Muscle layer of colon (tissue), 2 donors: ENCODE measurements around the gene BRD4.

Experiments
- H3K27ac ChIP-seq: one replicate; pipeline ENCODE4 v1.7.0; 2013; ENCODE audit warnings: low read depth, mild to moderate bottlenecking, low read length, moderate library complexity
- H3K27me3 ChIP-seq, 2 donors: one replicate each; pipeline ENCODE4 v1.7.0; 2013; ENCODE audit warnings: low read length in 2 of 2, mild to moderate bottlenecking in 2 of 2; ENCODE audit not compliant: insufficient read depth in 2 of 2, control insufficient read depth in 1 of 2
- H3K36me3 ChIP-seq: one replicate; pipeline ENCODE4 v1.7.0; 2013; ENCODE audit warnings: mild to moderate bottlenecking, low read length; ENCODE audit not compliant: insufficient read depth
- H3K4me1 ChIP-seq: one replicate; pipeline ENCODE4 v1.7.0; 2013; ENCODE audit warnings: mild to moderate bottlenecking, low read length; ENCODE audit not compliant: insufficient read depth
- H3K4me3 ChIP-seq, 2 donors: one replicate each; pipeline ENCODE4 v1.7.0; 2013; ENCODE audit warnings: low read length in 2 of 2, low read depth in 1 of 2, mild to moderate bottlenecking in 1 of 2, moderate library complexity in 1 of 2
- H3K9ac ChIP-seq: one replicate; pipeline ENCODE4 v1.7.0; 2013; ENCODE audit warnings: low read length
- H3K9me3 ChIP-seq: one replicate; pipeline ENCODE4 v1.7.0; 2013; ENCODE audit warnings: mild to moderate bottlenecking, low read length
- donor health status: abdominal sarcoma.
- donor health status: Adenocarcinoma of cecum.

The BRD4 gene

GRCh38 chr19:15285896-15286591 is 46.3 kb downstream of the BRD4 start:
- no peak overlapping the region for H3K27ac ChIP-seq
- no peaks in the 10 kb centered on the region for H3K9me3 ChIP-seq
- peaks cover 92% of the 10 kb centered on the region for H3K4me1 ChIP-seq
- H3K27me3 ChIP-seq, result no peaks in the 10 kb centered on the region
- H3K9ac ChIP-seq, result no peak overlapping the region
- no peak overlapping the region for H3K4me3 ChIP-seq
- no peaks in the 10 kb centered on the region for H3K36me3 ChIP-seq

DNA sequence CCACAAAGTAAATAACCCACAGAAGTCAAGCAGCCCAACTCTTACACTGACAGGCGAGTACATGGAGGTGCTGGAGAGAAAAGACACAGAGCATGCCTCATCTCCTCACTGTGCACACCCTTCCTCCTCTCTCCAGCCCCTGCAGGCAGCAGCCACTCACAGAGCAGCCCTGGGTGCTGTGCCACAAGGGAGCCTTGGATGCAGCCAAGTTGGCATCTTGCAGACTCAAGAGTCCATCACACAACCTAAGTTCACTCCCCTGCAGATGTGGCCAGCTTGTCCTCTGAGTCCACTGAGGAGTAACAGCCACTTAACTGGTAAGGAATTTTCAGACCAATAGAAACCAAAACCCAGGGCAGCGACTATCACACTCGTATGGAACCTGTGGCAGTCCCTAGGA is 47.4 kb downstream of the BRD4 start:
- Histone ChIP-seq H3K36me3 (no peaks in the 10 kb centered on the region), H3K27me3 (no peaks in the 10 kb centered on the region), H3K27ac (no peak overlapping the region), H3K4me1 (peaks cover 92% of the 10 kb centered on the region), H3K9ac (no peak overlapping the region), H3K9me3 (no peaks in the 10 kb centered on the region), H3K4me3 (no peak overlapping the region)

DNA sequence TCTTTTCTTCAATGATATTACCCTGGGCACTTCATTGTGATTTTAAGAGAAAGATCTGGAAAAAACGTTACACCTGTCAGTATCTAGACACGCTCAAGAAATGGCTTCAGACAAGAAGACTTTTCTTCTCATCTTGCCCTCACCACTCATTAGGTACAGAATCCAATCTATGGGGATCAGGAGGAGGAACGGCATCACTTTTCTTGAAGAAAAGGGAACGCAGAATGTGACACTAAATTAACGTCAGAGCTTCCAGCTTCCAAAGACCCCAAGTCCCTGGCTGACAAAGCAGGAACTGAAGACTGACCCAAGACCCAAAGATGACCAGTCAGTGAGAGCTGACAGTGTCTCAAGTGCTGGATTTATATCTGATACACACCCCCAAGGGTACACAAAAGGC is 48.2 kb downstream of the BRD4 start:
- Histone ChIP-seq H3K27me3 (no peaks in the 10 kb centered on the region), H3K36me3 (no peaks in the 10 kb centered on the region), H3K9me3 (no peaks in the 10 kb centered on the region), H3K27ac (no peak overlapping the region), H3K9ac (no peak overlapping the region), H3K4me3 (no peak overlapping the region), H3K4me1 (peaks cover 96% of the 10 kb centered on the region)

DNA sequence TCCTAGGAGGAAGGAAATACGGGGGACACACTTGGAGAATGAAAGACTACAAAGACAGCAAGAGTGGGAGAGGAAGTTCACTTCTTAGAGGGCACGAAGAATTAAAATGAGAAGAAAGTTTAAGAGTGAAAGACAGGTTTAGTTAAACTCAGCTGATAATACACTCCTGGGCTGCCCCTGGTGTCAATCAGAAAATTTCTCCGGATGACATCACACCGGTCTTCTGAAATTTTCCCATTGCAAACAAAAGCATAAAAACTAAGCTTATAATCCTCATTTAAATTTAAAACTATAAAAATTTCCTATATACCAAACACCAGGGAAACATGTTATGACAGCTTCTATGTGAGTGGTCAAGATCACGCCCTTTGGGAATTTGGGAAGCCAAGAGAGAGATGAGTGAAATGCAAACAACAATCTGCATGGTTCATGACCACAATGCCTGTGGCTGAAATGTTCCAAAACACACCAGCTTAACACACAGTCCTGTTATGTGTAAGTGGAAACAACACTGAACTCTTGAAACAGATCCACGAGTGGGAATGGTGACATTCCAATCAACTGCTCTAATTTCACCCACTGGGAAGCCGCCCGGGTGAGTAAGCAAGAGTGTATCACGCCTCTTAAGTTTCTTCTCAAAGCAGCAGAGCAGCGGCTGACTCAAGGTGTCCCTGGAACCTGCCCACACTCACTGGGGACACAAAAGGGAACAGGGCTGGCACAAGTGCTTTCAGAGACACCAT is 49.0 kb downstream of the BRD4 start:
- H3K9me3 ChIP-seq, result no peaks in the 10 kb centered on the region
- H3K9ac ChIP-seq, result no peak overlapping the region
- H3K4me1 ChIP-seq, result peaks cover 93% of the 10 kb centered on the region
- H3K36me3 ChIP-seq, result no peaks in the 10 kb centered on the region
- H3K4me3 ChIP-seq, result no peak overlapping the region
- H3K27ac ChIP-seq, result no peak overlapping the region
- no peaks in the 10 kb centered on the region for H3K27me3 ChIP-seq

DNA sequence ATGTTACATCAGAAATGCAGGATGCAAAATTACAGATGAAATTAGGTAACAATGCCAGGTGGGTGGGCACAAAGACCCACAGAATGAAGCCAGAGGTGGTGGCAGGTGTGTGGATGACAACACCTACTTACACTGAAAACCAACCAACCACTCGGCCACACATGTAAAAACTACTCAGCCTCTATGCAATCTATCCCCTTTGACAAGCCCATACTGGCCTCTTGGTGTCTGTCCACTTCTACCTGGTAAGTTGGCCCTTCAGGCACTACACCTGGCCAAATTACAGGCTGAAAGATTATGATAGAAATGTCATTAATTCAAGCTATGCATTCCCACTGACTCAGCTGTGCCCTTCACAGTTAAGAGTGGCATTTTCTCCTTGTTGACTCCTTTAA is 50.0 kb downstream of the BRD4 start:
- no peak overlapping the region for H3K4me3 ChIP-seq
- H3K9ac ChIP-seq, result no peak overlapping the region
- peaks cover 85% of the 10 kb centered on the region for H3K4me1 ChIP-seq
- H3K27me3 ChIP-seq, result no peaks in the 10 kb centered on the region
- H3K27ac ChIP-seq, result no peak overlapping the region
- no peaks in the 10 kb centered on the region for H3K36me3 ChIP-seq
- H3K9me3 ChIP-seq, result no peaks in the 10 kb centered on the region

GRCh38 chr19:15280915-15281683 is 51.2 kb downstream of the BRD4 start:
- Histone ChIP-seq H3K4me3 (no peak overlapping the region), H3K27ac (peak overlapping the region; percentile 40), H3K9ac (no peak overlapping the region), H3K27me3 (no peaks in the 10 kb centered on the region), H3K4me1 (peaks cover 85% of the 10 kb centered on the region), H3K36me3 (no peaks in the 10 kb centered on the region), H3K9me3 (no peaks in the 10 kb centered on the region)

DNA sequence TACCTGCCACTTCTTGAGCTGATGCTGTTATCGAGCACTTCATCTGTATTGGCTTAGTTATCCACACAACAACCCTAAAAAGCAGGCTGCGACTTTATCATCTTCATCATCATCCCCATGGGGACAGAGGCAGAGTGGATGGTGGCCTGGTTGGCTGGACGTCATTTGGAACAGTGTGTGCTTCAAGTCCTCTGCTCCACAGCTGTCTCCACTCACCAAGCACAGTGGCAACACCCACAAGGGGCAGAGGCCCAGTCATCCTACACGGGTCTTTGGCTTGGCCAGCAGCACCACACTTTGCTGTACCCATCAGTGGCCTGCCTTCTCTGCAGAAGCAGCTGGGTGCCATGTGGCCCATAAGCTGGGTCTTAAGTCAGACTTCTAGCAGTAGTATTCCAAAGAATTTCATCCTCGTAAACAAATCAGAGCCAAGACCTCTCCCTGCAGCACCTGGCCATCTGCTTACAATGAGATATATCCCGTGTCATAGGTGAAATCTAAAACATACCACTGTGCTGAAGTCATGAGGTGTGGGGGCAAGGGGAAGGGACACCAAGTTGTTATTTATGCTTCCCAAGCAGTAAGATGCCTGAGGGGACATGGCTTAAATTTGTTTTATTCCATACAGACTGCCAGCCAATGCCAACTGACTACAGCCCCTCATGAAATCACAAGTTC is 52.2 kb downstream of the BRD4 start:
- Histone ChIP-seq H3K4me3 (no peak overlapping the region), H3K27ac (peak overlapping the region; percentile 40), H3K9me3 (no peaks in the 10 kb centered on the region), H3K9ac (no peak overlapping the region), H3K4me1 (peaks cover 85% of the 10 kb centered on the region), H3K27me3 (no peaks in the 10 kb centered on the region), H3K36me3 (no peaks in the 10 kb centered on the region)

DNA sequence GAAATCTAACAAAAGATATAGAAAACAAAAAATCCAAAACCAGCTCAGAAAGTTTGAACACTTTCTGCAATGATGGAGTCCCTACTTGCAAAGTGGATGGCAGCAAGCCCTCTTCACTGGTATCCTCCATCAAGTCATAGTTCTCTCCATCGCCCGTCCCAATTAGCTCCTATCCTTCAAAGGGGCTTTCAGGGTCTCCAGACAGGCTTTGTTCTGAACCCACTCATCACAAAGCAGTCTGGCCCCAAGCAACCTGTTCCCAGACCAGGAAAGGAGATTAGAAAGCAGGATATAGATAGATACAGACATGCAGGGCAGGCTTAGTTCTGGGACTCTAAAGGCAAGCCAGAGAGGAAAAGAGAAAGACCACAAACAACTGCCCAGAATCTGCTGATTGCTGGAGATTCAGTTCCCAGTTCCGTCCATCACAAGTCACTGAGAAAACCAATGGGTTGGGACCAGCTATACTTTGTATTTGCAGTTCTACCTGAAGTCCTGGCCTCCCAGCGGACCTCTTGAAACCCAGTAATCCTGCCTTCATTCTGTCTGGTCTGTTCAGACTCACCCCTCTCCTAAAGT is 52.9 kb downstream of the BRD4 start:
- H3K27me3 ChIP-seq, result no peaks in the 10 kb centered on the region
- no peaks in the 10 kb centered on the region for H3K9me3 ChIP-seq
- no peak overlapping the region for H3K4me3 ChIP-seq
- no peaks in the 10 kb centered on the region for H3K36me3 ChIP-seq
- peak overlapping the region; percentile 17 for H3K27ac ChIP-seq
- no peak overlapping the region for H3K9ac ChIP-seq
- H3K4me1 ChIP-seq, result peaks cover 85% of the 10 kb centered on the region

GRCh38 chr19:15276620-15277215 is 55.6 kb downstream of the BRD4 start:
- H3K36me3 ChIP-seq, result peaks cover 11% of the 10 kb centered on the region
- peak overlapping the region; percentile 25 for H3K27ac ChIP-seq
- no peaks in the 10 kb centered on the region for H3K27me3 ChIP-seq
- no peaks in the 10 kb centered on the region for H3K9me3 ChIP-seq
- H3K4me1 ChIP-seq, result peaks cover 80% of the 10 kb centered on the region
- no peak overlapping the region for H3K4me3 ChIP-seq
- H3K9ac ChIP-seq, result no peak overlapping the region

- no peak overlapping the region for H3K27ac ChIP-seq
- peaks cover 23% of the 10 kb centered on the region for H3K36me3 ChIP-seq
Measured at GRCh38 chr19:15274477-15274876, 57.9 kb downstream of the BRD4 start.

More at GRCh38 chr19:15274477-15274876, 57.9 kb downstream of the BRD4 start:
- Histone ChIP-seq H3K27me3 (no peaks in the 10 kb centered on the region), H3K9me3 (no peaks in the 10 kb centered on the region), H3K9ac (no peak overlapping the region), H3K4me1 (peaks cover 57% of the 10 kb centered on the region), H3K4me3 (no peak overlapping the region)
